Stimulated activated CD8-positive, alpha-beta memory T cell treated with anti-CD3 and anti-CD28 coated beads, Interleukin-2, amount 100 ng/mL, for 1 hour (primary cell): Measurements from ENCODE around the gene PITRM1.
"Not testable (repeated sequence)": the region's sequence is repeated elsewhere in the genome, so short reads cannot be mapped to it uniquely, and the experiment has no call there.

Experiments used
- DNase-seq, 2 donors: peaks; one replicate each; pipeline ENCODE4 v3.0.0-alpha.2; 2020; ENCODE audit warnings: low read depth in 2 of 2

PITRM1 gene, protein sequence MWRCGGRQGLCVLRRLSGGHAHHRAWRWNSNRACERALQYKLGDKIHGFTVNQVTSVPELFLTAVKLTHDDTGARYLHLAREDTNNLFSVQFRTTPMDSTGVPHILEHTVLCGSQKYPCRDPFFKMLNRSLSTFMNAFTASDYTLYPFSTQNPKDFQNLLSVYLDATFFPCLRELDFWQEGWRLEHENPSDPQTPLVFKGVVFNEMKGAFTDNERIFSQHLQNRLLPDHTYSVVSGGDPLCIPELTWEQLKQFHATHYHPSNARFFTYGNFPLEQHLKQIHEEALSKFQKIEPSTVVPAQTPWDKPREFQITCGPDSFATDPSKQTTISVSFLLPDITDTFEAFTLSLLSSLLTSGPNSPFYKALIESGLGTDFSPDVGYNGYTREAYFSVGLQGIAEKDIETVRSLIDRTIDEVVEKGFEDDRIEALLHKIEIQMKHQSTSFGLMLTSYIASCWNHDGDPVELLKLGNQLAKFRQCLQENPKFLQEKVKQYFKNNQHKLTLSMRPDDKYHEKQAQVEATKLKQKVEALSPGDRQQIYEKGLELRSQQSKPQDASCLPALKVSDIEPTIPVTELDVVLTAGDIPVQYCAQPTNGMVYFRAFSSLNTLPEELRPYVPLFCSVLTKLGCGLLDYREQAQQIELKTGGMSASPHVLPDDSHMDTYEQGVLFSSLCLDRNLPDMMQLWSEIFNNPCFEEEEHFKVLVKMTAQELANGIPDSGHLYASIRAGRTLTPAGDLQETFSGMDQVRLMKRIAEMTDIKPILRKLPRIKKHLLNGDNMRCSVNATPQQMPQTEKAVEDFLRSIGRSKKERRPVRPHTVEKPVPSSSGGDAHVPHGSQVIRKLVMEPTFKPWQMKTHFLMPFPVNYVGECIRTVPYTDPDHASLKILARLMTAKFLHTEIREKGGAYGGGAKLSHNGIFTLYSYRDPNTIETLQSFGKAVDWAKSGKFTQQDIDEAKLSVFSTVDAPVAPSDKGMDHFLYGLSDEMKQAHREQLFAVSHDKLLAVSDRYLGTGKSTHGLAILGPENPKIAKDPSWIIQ

DNA sequence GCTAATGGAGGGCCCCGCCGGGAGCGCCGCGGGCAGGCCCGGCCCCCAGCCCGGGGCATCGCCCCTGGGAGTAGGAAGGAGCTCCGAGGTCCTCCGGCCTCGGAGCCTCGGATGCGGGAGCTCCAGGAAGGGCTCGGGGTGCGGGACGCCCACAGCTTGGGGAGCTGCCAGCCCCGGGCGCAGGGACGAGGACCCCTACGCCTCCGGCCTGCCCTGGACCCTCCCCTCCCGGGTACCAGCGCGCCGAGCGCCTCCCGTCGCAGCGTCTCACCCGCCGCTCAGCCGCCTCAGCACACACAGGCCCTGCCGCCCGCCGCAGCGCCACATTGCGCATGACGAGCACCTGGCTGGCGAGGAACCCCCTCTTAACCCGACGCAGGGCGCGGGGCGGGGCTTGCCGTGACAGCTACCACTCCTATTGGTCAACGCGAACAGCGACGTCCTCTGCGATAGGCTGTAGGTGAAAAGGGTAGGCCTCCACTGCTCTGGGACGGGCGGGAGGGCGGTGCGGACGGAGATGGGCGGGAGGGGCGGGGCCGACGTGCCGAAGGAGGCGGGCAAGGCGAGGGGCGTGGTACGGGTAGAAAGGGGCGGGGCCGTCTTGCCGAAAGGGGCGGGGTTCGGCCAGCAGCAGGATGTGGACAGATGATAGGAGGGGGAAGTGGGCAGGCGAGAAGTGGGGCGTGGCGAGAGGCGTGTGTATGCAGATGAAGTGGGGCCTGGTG lies at the start of gene PITRM1:
Gene PITRM1 (minus strand): TSS at position 337 of the 725 bp plus-strand sequence. CDS start 10 bp downstream, at position 327.
- DNase-seq, result peak; percentile 96 to 98

DNA sequence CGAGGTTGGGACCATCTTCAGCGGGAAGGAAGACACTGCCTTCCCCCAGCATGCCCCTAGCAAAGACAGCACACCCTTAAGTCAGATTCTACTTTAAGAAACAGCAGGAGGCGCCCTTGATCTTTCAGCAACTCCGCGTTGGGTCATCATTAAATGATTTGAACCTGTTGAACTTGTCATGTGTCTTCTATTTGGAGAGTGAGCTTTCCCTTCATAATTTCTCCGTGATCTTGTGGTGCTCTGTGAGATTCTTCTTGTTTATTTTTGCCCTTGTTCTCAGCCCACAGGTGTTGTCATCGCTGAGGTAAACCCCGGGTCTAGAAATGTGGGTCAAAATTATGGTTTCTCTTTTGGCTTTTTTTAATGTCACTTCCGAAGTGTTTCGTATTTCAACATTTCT lies 49.5 kb upstream of the PITRM1 start:
- DNase-seq, result no peak

GRCh38 chr10:3221601-3222000 lies 49.0 kb upstream of the PITRM1 start:
- DNase-seq, result not testable (repeated sequence)

DNA sequence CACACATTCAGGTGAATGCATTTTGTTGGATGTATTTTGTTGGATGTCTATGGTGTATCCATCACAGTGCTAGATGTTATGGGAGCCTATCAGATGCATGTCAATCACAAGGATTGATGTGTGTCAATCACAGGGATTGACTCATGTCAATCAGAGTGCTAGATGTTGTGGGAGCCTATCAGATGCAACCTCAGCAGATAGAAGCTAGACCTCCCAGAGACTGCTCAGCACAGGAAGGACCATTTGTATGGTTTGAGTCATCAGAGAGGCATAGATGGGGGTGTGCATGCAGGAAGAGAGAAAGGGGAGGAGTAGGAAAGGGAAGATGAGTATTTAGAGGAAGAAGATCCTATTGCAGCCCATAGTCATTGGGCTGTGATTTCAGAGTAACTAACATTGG lies 48.3 kb upstream of the PITRM1 start:
- no peak for DNase-seq

GRCh38 chr10:3219021-3219628 lies 46.5 kb upstream of the PITRM1 start:
- not testable (repeated sequence) for DNase-seq

GRCh38 chr10:3217853-3218252 lies 45.3 kb upstream of the PITRM1 start:
- DNase-seq, result no peak

- DNase-seq, result no peak
Observed at GRCh38 chr10:3217301-3217700, 44.7 kb upstream of the PITRM1 start.

DNA sequence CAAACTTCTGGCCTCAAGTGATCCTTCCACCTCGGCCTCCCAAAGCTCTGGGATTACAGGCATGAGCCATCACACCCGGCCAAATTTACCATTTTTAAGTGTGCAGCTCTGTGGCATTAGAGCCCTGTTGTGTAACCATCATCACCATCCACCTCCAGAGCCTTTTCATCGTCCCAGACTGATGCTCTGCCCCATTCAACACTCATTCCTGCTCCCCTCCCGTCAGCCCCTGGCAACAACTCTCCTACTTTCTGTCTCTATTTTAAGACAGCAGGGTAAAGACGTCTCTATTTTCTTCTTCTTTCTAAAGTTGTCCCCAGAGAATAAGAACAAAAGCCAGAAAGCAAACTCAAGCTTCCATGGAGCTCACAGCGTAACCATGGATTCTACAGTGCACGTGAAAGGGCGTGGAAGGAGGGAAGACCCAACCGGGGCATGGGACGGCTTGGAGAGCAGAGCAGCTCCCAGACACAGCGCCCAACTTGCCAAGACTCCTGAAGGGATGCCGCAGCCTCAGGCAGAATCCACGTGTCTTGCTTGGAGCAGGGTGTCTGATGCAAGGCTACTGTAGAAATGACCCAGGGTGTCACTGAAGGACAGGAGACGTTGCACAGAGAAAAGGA lies 42.7 kb upstream of the PITRM1 start:
- DNase-seq, result no peak

DNA sequence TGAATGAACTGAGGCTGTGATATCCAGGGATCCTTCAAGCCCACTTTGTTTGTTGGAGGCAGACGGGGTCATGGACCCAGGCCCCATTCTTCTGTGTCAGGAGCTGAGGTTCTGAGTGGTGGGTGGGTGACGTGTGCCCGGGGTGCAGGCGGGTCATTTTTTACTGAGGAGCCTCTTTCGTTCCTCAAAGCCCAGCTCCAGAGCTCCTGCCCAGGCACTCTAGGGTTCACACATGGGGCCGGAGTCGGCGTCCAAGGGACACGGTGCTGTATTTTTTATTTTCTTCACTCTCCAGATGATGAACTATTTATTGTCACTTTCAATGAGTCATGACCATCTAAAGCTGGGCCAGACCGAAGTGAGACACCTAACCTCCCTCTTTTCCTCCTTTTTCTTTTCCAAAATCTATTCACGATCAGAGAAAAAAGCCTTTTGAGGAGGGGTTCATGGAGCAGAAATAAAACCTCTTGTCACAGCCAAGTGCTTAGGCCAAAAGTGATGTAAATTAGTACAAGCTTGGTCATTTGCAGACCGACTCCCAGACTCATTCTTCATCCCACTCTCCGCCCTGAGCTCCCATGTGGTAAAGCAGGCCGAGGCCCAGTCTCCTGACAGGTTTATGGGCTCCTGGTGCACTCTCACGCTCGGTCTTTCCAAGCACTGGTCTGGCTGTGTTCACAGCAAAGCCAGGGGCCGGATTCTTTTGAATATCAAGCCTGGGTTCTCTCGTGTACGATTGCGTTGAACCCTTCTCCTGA lies 41.4 kb upstream of the PITRM1 start:
- DNase-seq, result no peak

DNA sequence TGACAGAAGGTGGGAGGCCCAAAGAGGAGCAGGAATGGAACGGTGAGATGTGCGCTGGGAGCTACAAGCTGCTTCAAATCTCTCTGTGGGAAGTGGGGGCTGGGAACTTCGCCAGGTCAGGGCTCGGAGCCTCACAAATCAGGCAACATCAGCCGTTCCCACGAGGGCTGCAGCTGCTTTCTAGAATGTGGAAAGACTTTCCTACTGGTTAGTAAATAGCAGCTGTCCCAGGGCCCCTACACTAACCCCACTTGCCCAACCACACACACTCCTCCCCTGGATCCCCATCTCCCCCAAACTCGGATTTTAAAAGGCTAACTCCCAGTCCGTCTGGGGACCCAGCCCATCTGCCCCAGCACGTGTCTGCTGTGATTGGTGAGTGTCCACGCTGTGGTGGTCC lies 40.6 kb upstream of the PITRM1 start:
- DNase-seq, result no peak

DNA sequence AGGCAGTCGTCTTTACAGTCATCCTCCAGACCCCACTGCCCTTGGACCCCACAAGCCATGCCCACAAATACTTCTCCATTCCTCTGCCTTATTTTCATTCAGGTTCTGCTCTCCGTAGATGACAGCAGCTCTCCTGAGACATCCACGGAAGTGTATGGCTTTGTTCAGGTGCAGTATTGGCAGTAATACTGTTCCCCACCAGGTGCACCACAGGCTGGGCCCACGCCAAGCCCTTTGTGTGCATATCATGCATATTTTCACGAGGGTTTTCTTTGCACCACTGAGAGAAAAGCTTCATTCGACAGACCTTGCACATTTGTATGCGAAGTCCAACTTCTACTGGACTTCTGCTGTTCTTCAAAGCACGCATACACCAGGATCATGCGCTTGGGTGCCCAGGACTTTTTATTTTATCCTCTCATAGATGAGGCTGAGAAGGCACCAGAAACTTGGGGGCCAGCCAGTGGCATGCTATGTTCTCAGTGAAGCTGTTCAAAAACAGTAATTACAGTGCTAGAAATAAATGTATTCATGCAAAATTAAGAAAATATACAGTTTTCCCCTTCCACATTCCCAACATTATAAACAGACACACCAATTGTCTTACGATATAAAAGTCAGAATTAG lies 37.8 kb upstream of the PITRM1 start:
- no peak for DNase-seq

DNA sequence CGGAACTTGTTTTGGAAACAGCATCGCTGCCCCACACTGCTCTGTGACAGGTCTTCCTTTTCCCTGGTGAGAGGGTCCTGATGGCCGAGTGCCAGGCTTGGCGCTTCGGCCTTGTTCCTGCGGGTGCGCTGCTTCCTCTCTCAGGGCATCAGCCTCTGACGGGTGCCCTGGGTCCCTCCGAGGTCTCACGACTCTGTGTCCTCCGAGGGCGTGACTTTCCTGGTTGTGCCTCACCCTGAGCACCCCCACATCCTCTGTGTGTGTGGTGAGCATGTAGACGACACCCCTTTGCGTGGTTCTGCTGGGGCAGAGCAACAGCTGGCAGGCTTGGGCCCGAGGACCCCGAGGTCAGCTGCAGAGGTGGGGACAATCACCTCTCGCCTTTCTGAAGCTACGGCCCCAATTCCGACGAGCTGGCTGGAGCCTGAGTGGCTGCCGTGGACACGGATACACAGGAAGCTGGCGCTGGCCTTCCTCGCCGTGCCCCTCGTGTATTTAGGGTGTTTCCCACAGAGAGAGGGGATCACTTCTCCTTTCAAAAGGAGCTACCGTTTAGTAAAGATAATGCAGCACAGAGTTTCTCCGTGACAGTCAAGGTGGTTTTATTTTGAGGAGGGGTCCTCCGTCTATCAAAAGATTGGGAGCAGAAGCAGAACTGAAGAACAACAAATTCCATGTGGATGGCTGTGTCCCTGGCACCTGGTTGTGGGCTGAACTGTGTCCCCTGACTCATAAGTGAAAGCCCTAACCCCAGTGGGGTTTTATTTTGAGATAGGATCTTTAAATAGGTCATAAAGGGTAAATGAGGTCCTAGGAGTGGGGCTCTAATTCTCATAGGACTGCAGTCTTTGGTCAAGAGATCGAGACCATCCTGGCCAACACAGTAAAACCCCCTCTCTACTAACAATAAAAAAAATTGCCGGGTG lies 36.2 kb upstream of the PITRM1 start:
- no peak for DNase-seq

GRCh38 chr10:3207351-3207750 lies 34.8 kb upstream of the PITRM1 start:
- no peak for DNase-seq

DNA sequence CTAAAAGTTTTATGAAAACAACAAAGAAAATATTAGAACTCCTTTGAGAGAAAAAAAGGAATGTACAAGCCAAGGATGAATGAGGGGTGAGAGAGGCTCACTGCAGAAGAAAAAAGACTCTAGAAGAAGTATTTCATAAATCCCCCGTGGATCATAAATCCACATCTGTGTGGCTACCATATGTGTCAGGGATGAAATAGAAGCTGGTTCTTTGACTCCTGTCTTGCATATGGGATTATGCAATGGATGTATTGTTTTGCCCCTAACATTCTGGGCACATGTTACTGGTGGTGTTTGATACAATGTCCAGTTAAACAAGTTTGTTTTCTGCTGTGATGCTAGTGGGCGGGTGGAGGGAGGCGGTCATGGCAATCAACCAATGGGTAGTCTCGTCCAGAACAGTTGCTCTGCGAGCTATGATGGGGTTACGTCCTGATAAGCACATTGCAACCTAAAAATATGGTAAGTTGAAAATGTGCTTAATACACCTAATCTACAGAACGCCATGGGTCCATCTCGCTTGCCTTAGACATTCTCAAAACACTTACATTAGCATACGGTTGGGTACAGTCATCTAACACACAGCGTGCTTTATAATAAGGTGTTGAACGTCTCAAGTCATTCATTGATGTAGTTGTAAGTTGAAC lies 34.1 kb upstream of the PITRM1 start:
- no peak for DNase-seq

- DNase-seq, result no peak
Observed at GRCh38 chr10:3203972-3204371, 31.4 kb upstream of the PITRM1 start.

DNA sequence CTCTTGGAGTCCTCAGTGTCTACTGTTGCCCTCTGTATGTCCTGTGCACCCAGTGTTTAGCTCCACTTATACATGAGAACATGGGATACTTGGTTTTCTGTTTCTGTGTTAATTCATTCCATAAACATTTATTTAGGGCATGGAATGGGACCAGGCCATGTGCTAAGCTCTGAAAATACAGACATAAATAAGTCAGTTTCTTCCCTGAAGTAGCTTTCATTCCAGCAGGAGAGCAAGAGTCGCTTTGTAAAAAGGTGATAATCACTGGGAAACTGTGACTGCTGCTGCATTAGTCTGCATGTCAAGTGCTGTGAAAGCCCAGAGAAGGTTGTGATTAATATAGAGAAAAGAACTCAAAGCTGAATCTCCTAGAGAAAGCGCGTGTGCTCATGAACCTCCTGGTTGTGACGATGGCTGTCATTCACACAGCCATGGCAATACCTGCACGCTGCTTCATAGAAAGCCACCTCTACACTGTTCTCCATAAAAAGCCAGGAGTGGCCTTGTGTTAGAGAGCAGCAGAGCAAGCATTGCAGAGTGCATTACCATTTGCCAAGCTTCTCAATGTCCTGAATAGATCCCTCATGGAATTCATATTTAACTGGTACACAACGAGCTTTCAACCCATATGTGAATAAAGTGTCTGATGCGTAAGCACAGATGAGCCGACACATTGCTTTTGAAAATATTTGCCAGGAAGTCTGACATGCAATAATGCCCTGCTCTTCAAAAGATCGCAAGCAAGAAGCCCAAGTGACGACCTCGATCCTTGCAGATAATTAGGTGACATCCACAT lies 30.6 kb upstream of the PITRM1 start:
- DNase-seq, result no peak

GRCh38 chr10:3201796-3202195 lies 29.2 kb upstream of the PITRM1 start:
- DNase-seq, result no peak
